IMR-90 (cell line): ENCODE measurements around the gene PHPT1.

Experiments used
- BHLHE40 ChIP-seq: fragments of 150-350 bp; IDR thresholded peaks from 2 replicates; pipeline ENCODE4 v1.6.1; 2016; ENCODE audit warnings: mild to moderate bottlenecking, low read depth, low read length
- CEBPB ChIP-seq: IDR thresholded peaks from 2 replicates; pipeline ENCODE4 v1.6.1; 2012; ENCODE audit warnings: low read depth, low read length, improper control_type of control experiment
- CTCF ChIP-seq: conservative IDR thresholded peaks from 2 replicates; pipeline ENCODE4 v1.5.1; 2012; ENCODE audit warnings: mild to moderate bottlenecking, low read depth, low read length, improper control_type of control experiment
- FOS ChIP-seq: fragments of 150-350 bp; IDR thresholded peaks from 2 replicates; pipeline ENCODE4 v1.6.1; 2016; ENCODE audit warnings: low read depth, low read length
- MAFK ChIP-seq: IDR thresholded peaks from 2 replicates; pipeline ENCODE4 v1.6.1; 2012; ENCODE audit warnings: low read depth, low read length, improper control_type of control experiment
- MAZ ChIP-seq: IDR thresholded peaks from 2 replicates; pipeline ENCODE4 v1.6.1; 2012; ENCODE audit warnings: low read depth, mild to moderate bottlenecking, low read length, improper control_type of control experiment, moderate library complexity, borderline replicate concordance
- MXI1 ChIP-seq: IDR thresholded peaks from 2 replicates; pipeline ENCODE4 v1.6.1; 2012; ENCODE audit warnings: low read depth, mild to moderate bottlenecking, low read length, moderate library complexity, borderline replicate concordance
- POLR2A ChIP-seq: IDR thresholded peaks from 2 replicates; pipeline ENCODE4 v1.6.1; 2012; ENCODE audit warnings: mild to moderate bottlenecking, low read depth, low read length
- RAD21 ChIP-seq: IDR thresholded peaks from 2 replicates; pipeline ENCODE4 v1.6.1; 2012; ENCODE audit warnings: low read length, improper control_type of control experiment
- RCOR1 ChIP-seq: IDR thresholded peaks from 2 replicates; pipeline ENCODE4 v1.6.1; 2012; ENCODE audit warnings: mild to moderate bottlenecking, low read length, improper control_type of control experiment; ENCODE audit not compliant: insufficient replicate concordance
- SMC3 ChIP-seq: fragments of 150-350 bp; IDR thresholded peaks from 2 replicates; pipeline ENCODE4 v1.6.1; 2016; ENCODE audit warnings: low read depth, mild to moderate bottlenecking, antibody characterized with exemption, low read length, moderate library complexity
- TF ChIP-seq, protein P1 (sequence below): fragments of 150-350 bp; IDR thresholded peaks from 2 replicates; pipeline ENCODE4 v1.6.1; 2017; ENCODE audit warnings: mild to moderate bottlenecking, antibody characterized with exemption, low read length, low read depth

DNA sequence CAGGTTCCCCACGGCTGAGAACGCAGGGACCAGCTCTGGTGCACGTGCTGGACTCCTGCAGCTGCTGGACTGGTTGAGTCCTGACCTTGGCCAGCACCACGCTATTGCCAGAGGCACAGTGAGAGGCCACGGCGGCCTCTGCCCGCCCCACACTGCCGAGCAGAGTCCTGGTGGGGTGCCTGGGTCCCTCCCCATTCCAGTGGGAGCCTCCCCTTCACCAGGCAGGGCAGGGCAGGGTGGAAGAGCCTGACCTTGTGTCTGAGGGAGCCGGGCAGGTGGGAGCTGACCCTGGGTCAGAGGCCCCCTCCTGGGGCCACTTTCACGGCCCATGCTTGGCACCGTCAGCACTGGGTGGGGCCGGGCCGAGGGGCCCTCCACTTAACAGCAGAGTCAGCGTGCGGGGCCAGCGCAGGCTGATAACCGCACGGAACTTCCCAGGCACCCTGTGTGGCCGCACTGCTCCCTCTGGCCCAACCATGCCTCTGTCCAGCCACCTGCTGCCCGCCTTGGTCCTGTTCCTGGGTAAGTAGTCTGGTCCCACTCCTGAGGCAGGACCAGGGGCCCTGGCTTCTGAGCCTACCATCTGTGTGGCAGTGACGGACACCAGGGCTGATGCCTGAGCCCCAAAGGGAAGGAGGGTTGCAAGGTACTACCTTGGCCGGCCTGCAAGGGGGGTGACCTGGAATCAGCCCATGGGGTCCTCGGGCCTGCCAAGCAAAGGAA, 2.9 kb downstream of the PHPT1 start, which contains the start of gene MAMDC4:
- TF ChIP-seq CTCF (no peak), POLR2A (no peak), RCOR1 (no peak), MAZ (no peak), RAD21 (no peak), MAFK (no peak), BHLHE40 (no peak), SMC3 (no peak), CEBPB (no peak), MXI1 (no peak), FOS (no peak)
- TF ChIP-seq, protein P1, sequence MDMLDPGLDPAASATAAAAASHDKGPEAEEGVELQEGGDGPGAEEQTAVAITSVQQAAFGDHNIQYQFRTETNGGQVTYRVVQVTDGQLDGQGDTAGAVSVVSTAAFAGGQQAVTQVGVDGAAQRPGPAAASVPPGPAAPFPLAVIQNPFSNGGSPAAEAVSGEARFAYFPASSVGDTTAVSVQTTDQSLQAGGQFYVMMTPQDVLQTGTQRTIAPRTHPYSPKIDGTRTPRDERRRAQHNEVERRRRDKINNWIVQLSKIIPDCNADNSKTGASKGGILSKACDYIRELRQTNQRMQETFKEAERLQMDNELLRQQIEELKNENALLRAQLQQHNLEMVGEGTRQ, result no peak
